ENCODE results near the gene TBCC. TPM values are rescaled to one million over a fixed set of nuclear protein-coding genes. Genes with fewer than 3 reads are reported as not detected.
"Not testable (repeated sequence)": the region's sequence is repeated elsewhere in the genome, so short reads cannot be mapped to it uniquely, and the experiment has no call there.

Gene TBCC
- total RNA-seq, 4 donors from 2014 or later: 7.9 to 48.7 (median 14.6) TPM

GRCh38 chr6:42704251-42704936, 41.5 kb downstream of the TBCC start:
- peak overlapping the region; percentile 18 to 27 for H3K4me3 ChIP-seq
- H3K9me3 ChIP-seq: no peaks in the 10 kb centered on the region
- peak overlapping the region in 1 of 2 donors; percentile 23 for H3K27ac ChIP-seq

GRCh38 chr6:42702786-42703185, 43.1 kb downstream of the TBCC start:
- not testable (repeated sequence) for H3K27ac ChIP-seq, H3K4me1 ChIP-seq, H3K4me3 ChIP-seq, H3K36me3 ChIP-seq, DNase-seq, H3K9me3 ChIP-seq, H3K27me3 ChIP-seq
- intact Hi-C loops (cut with DNase I; ENCODE audit: low total_unique reads): loop anchor here (10.0 kb wide), 1 partner anchor 818 kb away; no protein-coding TSS in a partner anchor

More at GRCh38 chr6:42704251-42704936, 41.5 kb downstream of the TBCC start:
- peak; percentile 36 to 47 for DNase-seq
- intact Hi-C loops (cut with DNase I; ENCODE audit: low total_unique reads): loop anchor here (10.0 kb wide), 1 partner anchor 820 kb away; no protein-coding TSS in a partner anchor
- Histone ChIP-seq H3K27me3 (no peaks in the 10 kb centered on the region), H3K4me1 (no peaks in the 10 kb centered on the region), H3K36me3 (no peaks in the 10 kb centered on the region)
- no peak for TF ChIP-seq POLR2A (IDR thresholded peaks at IDR 0.05)
- TF ChIP-seq CTCF (IDR thresholded peaks at IDR 0.05): no peak

- no peaks in the 10 kb centered on the region for H3K9me3 ChIP-seq
- no peaks in the 10 kb centered on the region for H3K4me1 ChIP-seq
- H3K4me3 ChIP-seq: no peak overlapping the region
- TF ChIP-seq CTCF (IDR thresholded peaks at IDR 0.05) (no peak), POLR2A (IDR thresholded peaks at IDR 0.05) (no peak)
- no peaks in the 10 kb centered on the region for H3K36me3 ChIP-seq
- intact Hi-C loops (cut with DNase I; ENCODE audit: low total_unique reads): loop anchor here (10.0 kb wide), 1 partner anchor 817 kb away; no protein-coding TSS in a partner anchor
- DNase-seq: no peak
- no peak overlapping the region for H3K27ac ChIP-seq
- H3K27me3 ChIP-seq: no peaks in the 10 kb centered on the region
These were observed 43.7 kb downstream of the TBCC start for GRCh38 chr6:42702200-42702599.

- H3K27ac ChIP-seq: no peak overlapping the region
- H3K27me3 ChIP-seq: no peaks in the 10 kb centered on the region
- no peak overlapping the region for H3K4me3 ChIP-seq
- no peaks in the 10 kb centered on the region for H3K4me1 ChIP-seq
- no peak for TF ChIP-seq POLR2A (IDR thresholded peaks at IDR 0.05)
- no peak for TF ChIP-seq CTCF (IDR thresholded peaks at IDR 0.05)
- H3K9me3 ChIP-seq: no peaks in the 10 kb centered on the region
- DNase-seq: no peak
- H3K36me3 ChIP-seq: no peaks in the 10 kb centered on the region
- intact Hi-C loops (cut with DNase I; ENCODE audit: low total_unique reads): no loop called here
These were observed 47.7 kb downstream of the TBCC start for GRCh38 chr6:42698217-42698616.

- Histone ChIP-seq H3K9me3 (no peaks in the 10 kb centered on the region), H3K4me3 (no peak overlapping the region), H3K36me3 (no peaks in the 10 kb centered on the region), H3K27me3 (no peaks in the 10 kb centered on the region), H3K27ac (peak overlapping the region; percentile 14 to 81), H3K4me1 (no peaks in the 10 kb centered on the region)
- no peak for DNase-seq
- TF ChIP-seq CTCF (IDR thresholded peaks at IDR 0.05) (no peak), POLR2A (IDR thresholded peaks at IDR 0.05) (no peak)
- intact Hi-C loops (cut with DNase I; ENCODE audit: low total_unique reads): no loop called here
These were observed 48.6 kb downstream of the TBCC start for GRCh38 chr6:42697268-42697655.

Measured in uterus (tissue), 4 donors.